ENCODE data around the gene SNX19. TPM values are rescaled to one million over a fixed set of nuclear protein-coding genes. Genes with fewer than 3 reads are reported as not detected.

The SNX19 gene
- 79.5 TPM for total RNA-seq

GRCh38 chr11:130916238-130916855 lies at the start of gene SNX19:
Gene SNX19 (minus strand): TSS chr11:130916479. CDS start chr11:130915939, 540 bp downstream.

